DND-41 (cell line): Measurements from ENCODE around the gene ERP27.

Experiments used
- EZH2 ChIP-seq: IDR thresholded peaks from 3 replicates; pipeline ENCODE4 v1.6.1; 2012; ENCODE audit warnings: borderline replicate concordance, low read depth, mild to moderate bottlenecking, moderate library complexity, low read length, inconsistent platforms; ENCODE audit not compliant: severe bottlenecking
- TF ChIP-seq, protein P1 (sequence below): IDR thresholded peaks from 2 replicates; pipeline ENCODE4 v1.5.1; 2012; ENCODE audit warnings: borderline replicate concordance, low read length, moderate library complexity, mild to moderate bottlenecking; ENCODE audit not compliant: poor library complexity, severe bottlenecking; ENCODE audit errors: extremely low read depth

DNA sequence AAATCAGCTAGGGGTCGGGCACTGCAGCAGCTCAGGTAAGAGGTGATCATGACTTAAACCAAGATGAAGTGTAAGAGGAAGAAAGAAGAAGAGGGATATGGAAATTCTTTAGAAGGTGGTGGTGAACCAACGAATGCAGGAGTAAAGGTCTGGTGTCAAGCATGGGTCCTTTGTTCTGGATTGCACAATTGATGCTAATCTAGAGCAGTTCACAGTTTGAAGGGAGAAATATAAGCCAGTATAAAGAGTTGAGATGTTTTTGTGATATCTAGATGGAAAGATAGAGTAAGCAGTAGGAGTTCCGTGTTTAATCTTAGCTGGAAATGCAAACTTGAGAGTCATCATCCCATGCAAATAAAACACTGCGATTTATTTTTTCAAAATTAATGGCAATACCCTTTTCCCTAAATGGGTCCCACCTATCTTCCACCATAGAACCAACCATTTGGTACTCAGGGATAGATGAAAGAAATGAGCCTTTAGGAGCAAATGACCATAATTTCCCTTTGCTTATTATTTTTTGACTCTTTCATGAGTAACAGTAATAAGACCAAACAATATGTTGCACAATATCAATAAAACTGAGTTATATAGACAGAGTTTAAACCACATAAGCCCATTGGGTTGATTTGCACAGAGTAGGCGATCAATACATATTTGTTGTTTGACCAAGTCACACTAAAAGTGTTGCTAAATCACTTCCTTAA is 37.7 kb downstream of the ERP27 start:
- TF ChIP-seq EZH2, result no peak
- TF ChIP-seq, protein P1, sequence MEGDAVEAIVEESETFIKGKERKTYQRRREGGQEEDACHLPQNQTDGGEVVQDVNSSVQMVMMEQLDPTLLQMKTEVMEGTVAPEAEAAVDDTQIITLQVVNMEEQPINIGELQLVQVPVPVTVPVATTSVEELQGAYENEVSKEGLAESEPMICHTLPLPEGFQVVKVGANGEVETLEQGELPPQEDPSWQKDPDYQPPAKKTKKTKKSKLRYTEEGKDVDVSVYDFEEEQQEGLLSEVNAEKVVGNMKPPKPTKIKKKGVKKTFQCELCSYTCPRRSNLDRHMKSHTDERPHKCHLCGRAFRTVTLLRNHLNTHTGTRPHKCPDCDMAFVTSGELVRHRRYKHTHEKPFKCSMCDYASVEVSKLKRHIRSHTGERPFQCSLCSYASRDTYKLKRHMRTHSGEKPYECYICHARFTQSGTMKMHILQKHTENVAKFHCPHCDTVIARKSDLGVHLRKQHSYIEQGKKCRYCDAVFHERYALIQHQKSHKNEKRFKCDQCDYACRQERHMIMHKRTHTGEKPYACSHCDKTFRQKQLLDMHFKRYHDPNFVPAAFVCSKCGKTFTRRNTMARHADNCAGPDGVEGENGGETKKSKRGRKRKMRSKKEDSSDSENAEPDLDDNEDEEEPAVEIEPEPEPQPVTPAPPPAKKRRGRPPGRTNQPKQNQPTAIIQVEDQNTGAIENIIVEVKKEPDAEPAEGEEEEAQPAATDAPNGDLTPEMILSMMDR, result no peak
